GM18858 (cell line): ENCODE measurements around the gene TBC1D22A.

Experiments used
- ATAC-seq: cut with Tn5 transposase; IDR thresholded peaks from one replicate; pipeline ENCODE4 v1.9.1; 2021; ENCODE audit not compliant: unreplicated experiment

TBC1D22A gene

DNA sequence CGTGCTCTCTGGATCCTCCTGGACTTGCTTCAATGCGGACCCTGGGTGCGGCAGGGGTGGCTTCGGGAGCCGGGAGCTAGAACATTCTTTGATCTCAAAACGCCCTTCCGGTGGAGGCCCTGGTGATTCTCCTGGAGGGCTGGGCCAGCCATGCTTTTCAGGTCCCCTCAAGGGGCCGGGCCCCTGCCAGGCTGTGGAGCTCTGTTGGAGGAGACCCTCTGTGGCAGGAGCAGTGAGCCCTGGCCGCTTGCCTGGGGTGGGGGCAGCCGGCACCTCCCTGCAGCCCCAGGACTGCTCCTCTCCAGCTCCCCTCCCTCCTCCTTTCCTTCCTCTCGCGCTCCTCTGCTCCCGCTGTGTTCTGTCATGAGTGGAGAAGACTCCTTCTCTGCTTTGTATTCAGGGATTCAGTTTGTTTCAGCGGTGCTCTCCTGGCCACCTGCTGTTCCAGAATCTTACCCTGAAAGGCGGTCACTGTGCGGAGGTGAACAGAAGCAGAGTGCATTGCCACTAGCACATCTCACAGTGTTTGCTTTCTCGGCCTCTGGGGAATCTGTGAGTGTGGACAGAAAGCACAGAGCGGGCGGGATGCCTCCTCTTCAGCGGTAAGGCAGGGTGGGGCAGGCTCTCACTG, 289.1 kb downstream of the TBC1D22A start:
- no peak for ATAC-seq

DNA sequence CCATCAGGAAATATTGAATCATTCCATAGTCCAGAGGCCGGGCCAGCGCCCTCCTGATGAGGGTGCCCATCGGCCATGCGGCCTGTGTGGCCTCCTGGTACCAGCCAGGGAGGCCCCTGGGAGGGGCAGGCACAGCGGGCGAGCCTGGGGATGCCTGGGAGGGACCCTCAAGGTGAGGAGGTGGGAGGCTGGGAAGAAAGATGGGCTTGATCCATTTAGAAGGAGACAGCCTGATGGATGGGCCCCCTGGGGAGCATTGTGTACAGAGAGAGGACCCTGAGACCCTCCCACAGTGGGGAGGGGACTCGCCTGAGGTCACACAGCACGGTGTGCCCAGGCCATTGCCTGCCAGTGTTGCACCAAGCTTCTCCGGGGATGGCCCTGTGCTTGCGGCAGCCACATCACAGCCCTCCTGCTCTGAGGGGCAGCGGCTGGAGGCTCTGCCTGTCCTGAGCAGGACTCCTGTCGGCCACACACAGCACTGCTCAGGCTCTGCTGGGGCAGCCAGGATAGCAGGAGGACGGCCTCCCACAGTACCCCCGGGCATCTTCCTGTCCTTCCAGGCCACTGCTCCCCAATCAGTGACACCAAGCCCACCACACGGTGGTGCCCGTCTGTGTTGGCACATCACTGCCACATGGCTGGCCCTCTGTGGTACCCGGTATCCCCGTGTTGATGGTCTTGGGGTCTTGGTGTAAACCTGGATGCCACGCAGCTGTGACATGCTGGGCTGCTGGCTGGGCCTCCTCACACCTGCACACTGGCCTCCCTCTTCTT, 290.0 kb downstream of the TBC1D22A start:
- no peak for ATAC-seq

DNA sequence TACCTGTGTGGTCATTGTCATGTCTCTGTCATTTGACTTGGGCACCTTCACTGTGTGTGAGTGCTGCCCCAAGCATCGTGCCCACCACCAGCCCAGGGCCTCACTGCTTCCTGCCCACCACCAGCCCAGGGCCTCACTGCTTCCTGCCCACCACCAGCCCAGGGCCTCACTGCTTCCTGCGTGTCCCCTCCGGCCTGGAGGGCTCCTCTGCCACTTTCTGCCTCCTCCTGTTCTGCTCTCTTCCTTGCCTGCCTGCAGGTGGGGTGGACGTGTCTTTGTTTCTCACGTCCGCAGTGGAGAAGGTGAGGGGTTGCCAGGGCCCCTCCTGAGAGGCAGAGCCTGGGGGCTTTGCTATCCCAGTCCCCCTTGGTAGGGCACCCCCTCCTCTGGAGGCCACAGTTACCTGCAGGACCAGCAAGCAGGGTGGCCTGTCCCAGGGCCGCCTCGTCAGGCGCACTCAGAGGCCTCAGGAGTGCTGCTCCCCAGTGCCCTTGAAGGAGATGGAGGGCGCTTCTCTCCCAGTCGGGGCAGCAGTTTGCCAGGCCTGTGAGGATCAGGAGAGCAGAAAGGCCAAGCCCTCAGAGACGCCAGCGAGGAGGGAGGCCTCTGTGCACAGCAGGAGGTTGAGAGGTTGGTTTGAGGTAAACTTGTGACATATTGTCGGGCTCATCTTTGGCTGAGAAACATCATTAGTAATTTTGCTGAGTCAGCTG, 290.7 kb downstream of the TBC1D22A start:
- no peak for ATAC-seq

DNA sequence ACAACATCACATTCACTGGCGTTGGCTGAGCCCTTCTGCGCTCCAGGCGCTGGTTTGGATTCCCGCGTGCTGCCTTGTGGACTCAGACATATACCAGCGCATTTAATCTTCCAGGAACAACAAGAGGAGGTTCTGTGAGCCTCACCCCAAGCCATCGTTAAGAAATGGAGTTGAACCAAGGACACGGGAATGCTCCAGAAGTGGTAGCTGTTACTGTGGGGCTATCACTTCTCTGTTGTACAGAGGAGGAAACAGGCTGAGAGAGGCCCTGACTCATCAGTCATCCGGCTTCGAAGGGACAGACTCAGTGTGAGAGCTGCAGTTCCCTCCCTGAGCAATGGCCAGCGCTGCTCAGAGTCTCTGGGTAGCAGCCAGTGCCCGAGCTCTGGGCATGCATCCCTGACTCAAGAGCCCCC, 291.3 kb downstream of the TBC1D22A start:
- no peak for ATAC-seq

DNA sequence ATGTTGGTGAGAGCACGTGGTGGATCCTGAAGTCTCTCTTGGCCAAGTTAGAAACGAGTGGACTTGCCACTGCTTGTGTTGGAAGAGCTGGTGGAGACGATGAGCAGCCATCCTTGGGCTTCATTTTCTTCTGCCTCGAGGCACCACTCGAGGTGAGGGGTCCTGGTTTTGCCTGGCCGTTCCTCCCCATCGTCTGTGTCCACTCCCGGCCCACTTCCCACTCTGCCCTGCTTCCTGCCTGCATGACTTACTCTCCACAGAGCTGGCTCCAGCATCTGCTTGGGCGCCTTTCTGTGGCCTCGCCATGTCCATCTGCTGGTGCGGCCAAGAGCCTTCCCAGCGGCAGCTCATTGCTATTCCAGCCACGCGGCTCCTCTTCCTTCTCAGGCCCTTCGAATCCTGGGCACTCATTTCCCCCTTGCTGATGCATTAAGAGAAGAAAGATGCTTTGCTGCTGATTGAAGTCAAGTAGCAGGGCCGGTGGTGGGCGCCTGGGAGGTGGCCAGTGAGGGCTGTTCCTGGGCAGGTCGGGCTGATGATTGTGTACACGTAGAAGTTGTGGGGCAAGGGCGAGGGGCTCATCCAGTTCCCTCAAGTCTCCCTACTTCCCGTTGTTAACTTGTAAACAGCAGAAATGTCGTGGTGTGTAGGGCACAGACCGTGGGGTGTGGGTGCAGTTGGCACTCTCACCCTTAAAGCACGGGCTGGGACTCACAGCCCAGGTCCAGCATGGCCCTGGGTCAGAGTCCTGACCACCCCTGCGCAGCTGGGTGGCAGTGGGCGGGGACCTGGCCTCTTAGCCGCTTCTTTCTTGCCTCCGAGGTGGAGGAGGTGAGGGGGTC, 292.0 kb downstream of the TBC1D22A start:
- ATAC-seq = no peak

DNA sequence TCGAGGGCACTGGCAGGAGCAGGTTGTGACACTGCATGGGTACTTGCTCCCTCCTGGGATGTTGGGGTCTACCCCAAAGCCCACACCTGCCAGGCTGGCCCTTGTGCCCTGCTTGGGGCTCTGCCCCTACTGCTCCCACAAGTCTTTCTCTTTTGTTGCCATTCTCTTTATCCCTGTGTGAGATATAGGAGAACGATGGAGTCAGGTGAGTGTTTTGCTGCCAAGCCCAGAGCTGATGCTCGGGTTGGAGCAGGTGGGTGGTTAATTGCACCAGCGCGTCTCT, 292.6 kb downstream of the TBC1D22A start:
- no peak for ATAC-seq

DNA sequence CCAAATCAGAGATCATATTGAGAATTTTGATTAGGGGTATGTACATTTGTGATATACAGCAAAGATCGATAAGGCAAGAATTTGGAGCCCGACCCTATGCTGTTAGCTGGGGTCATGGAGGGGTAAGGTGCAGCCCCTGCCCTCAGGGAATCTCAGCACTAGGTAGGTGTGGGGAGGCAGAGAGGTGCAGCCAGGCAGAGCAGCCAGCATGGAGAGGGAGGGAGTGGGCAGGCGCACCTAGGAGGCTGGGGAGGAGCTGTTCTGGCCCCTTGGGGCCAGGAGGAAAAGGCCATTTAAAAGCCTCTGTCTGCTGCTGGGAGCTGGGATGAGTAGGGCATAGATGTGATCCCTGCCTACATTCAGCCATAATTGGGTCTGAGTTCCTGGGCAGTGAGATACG, 293.0 kb downstream of the TBC1D22A start:
- ATAC-seq = no peak

DNA sequence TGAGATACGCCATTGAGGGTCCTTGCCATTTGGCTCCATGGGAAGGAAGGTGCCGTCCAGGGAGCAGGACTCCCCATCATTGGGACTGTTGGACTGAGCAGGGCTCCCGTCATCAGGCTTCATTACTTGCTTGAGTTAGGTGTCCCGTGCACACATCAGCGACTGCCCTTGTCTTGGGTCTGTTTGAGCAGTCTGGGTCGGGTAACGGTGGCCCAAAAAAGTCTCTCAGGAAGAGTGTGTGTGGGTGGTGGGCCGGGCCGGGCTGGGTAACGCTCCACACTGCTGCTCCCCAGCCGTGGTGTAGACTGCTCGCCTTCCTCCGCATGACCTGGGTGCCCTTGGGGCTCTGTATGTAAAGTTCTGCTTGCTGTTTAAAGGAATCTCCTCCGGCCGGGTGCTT, 293.5 kb downstream of the TBC1D22A start:
- no peak for ATAC-seq

DNA sequence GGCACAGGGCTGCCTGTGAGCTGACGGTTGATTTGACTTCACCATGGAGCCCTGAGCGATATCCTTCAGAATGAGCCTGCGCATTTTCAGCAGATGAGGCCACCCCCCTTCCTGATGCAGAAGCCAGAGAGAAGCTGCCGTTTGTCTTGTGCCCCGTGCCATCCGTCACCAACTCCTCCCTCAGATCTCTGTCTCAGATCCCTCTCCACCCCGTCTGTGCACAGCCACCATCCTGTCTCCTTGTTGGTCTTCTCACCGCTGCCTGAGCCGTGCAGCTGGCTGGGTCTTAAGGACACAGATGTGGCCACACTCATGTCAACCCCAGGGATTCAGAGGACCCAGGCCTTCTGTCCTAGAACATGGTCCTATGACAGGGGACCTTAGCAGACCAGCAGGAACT, 293.9 kb downstream of the TBC1D22A start:
- no peak for ATAC-seq

DNA sequence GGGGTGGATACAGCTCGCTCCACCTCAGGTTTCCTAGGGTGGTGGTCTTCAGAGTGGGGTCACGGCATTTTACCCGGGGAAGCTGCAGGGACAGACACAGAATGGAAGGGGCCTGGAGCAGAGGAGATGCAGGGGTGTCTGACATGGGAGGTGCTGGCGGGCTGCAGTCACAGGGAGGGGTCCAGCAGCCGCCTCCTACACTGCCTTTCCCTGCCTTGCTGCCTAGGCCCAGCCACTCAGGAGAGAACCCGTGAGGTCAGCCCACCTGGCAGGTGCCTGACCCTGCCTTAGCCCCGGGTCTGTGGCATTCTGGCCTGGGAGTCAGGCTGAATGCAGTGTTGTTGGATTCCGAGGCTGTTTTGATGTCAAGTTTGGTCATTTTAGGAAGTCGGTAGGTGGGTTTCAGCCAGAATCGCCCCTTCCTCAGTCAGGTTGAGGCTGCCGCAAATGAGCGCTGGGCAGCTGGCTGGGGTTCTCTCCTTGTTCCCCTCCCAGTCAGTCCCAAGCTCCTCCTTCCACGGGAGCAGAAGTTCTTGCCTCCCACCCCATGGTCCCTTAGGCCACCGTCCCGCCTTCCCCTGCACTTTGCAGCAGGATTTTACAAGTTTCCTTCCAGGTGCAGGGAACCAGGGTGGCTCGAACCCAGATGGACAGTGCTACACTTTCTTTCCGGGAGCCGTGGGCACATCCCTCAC, 294.5 kb downstream of the TBC1D22A start:
- no peak for ATAC-seq

DNA sequence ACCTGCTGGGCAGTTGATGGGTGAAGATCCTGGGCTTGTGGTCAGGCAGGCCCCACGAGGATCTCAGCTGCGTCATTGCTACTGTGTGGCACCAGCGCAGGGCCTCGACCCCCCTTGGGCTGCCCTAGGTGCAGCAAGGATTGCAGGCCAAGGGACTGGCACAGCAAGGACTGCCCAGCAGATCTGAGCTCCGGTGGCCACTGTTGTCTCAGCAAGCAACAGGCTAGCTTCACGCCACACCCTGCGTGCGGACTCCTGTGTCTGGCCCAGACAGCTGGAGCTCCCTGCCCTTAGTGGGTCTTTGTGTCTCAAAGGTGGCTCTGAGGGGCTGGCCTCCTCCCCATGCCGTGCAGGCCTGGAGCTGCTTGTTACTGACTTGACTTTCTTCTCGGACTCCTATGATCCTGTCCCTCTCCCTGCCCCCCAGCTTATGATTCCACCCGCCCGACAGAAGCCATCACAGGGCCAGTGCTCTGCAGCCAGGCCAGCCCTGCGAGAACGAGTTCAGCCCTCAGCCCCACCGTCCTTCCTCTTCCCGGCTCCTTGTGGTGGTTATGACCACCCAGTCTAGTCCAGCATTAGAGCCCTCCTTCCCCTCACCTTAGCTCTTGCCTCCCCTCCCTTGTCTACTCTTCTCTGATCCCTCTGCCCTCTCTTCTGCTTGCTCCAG, 295.6 kb downstream of the TBC1D22A start:
- ATAC-seq = no peak

DNA sequence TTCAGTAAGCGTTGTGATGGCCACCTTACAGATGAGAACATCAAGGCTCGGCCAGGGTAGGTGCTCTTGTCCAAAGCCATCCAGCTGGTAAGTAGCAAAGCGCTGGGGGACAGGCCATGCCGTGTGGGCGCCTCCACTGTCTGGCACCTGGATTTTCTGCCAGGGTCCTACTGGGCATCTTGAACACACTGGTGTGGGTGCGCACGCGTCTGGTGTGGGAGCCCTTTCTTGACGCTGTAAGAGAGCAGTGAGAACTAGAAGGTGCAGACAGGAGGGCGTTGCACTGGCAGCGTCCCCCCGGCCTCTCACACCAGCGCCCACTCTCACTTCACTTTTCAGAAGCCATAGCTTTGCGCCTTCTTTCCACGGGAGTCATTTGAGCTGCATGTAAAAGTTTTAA, 296.6 kb downstream of the TBC1D22A start:
- no peak for ATAC-seq

DNA sequence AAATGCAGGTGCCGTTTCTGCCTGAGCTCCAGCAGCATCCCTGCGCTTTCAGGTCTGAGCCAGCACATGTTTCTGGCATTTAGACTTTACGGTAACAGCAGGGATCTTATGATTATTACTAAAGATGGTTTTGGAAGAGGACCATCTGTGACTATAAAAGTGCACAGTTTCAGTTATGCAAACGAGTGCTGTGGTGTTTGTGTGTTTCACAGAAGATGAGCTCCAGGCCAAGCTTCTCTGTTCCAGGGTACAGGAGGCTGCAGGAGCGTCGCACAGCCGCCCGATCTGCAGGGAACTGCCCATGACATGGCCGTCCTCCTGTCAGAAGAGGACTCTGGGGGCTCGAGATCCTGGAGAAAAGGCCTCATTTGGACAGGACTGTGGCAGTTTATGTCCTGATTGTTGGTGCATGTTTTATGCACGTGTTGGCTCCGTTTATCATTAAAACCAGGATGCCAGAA, 297.3 kb downstream of the TBC1D22A start:
- no peak for ATAC-seq

DNA sequence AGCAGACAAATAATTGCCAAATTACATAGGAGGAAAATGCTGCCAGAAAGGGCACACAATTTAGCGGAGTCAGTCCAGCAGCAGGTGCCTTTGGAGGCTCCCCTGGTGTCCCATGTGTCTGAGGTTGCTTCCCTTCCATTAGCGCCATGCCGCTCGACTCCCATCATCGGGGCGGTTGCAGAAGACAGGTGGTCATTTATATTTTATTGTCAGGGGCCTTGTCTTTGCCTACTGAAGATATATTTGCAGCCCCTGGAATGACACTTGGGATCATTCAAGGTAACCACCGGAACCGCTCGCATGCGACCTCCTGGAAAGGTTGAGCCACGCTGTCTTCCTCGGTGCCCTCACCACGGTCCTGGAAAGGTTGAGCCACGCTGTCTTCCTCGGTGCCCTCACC, 298.3 kb downstream of the TBC1D22A start:
- no peak for ATAC-seq

DNA sequence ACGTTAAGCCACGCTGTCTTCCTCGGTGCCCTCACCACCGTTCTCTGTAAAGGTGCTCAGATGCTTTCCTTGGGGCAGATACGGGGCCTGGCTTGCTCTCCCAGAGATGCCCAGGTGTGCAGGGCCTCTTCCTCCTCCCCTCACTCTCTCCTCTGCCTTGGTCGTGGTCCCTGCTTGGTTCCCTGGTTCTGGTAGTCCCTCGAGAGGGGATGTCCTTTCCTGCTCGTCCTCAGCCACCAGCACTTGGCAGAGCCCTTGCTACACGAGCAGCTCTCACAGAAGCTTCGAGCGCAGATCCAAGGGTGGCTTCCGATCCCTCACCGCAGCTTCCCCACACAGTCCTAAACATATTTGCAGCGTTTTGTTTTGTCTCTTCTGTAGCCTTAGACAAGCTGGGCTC, 298.8 kb downstream of the TBC1D22A start:
- no peak for ATAC-seq

DNA sequence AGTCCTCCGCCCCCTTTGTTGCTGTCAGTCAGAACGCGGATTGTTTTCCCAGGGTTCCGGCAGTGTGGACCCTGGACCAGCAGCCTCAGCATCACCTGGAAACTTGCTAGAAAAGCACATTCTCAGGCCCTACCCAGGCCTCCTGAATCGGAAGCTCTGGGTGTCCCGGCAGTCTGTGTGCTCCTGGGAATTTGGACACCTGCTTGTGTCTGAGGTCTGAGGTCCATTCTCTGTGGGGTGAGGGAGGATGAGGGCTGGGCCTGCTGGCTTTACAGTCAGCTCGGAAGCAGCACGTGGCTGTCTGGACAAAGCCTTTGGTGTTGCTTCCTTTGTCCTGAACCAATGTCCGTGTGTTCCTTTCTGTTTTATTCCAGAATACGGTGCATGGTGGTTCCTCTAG, 299.7 kb downstream of the TBC1D22A start:
- no peak for ATAC-seq

DNA sequence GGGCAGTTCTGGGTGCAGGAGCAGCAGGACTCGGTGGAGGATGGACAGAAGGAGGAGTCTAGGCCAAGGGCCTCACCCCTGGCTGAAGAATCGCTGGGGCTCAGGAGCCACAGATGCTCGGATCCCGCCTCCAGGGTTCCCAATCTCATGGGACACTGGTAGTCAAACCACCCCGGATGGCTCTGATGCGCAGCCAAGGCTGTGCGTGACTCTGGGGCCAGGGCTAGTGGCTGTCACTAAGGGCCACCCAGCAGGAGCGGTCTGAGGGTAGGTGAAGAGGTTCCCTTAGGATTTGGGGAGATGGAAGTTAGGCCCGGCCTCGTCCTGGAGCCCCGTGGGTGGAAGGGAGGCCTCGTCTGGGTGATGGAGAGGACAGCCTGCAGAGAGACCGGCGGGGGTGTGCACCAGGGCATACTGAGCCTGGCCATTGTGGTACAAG, 300.6 kb downstream of the TBC1D22A start:
- no peak for ATAC-seq

DNA sequence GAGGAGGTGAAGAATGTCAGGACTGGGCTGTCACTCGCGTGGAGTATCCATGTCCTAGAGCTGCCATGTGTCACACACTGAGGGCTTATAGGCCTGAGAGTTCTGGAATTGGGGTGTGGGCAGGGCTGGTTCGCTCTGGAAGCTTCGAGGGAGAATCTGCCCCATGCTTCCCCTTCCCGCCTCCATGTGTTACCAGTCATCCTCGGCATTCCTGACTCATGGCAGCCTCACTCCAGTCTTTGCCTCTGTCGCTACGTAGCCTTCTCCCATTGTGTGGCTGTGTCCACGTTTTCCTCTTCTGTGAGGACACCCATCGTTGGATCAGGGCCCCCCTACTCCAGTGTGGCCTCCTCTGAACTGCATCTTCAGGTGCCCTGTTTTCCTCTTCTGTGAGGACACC, 301.2 kb downstream of the TBC1D22A start:
- no peak for ATAC-seq

DNA sequence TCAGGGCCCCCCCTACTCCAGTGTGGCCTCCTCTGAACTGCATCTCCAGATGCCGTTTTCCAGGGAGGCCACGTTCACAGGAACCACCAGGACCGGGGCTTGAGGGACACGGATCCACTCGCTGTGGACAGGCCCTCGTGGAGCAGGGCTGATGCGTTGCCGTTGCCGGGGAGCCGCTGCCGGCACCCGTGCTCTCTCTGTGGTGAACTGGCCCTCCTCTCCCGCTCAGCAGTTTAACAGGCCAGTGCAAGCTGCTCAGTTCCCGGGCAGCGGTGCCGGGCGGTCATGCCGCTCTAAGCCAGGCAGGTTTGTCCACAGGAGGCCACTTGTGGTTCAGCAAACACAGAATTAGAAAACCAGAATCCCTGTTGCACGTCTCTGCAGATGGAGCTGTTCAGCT, 301.6 kb downstream of the TBC1D22A start:
- ATAC-seq = no peak

DNA sequence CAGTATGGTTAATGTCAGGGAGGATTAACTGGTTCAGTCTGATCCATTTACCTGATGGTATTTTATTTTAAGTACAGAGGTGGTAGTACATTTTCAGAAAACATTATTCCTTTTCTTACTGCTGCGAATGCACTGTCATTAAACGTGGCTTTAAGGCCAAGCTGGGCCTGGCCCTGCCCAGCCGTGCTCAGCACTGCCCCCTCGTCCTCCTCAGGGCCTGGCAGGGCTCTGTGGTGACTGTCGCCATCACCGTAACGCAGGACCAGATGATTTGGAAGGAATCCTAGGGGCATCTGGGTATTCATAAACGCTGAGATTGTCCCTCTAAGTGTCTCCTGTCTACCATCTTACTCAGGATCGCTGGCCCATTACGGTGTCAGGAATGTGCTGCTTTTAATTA, 302.0 kb downstream of the TBC1D22A start:
- ATAC-seq = no peak
